ENCODE measurements around the gene MAPK9. TPM values are rescaled to one million over a fixed set of nuclear protein-coding genes. Genes with fewer than 3 reads are reported as not detected.

The MAPK9 gene
- total RNA-seq, 1 experiment from 2014 or later = 38.6 TPM

DNA sequence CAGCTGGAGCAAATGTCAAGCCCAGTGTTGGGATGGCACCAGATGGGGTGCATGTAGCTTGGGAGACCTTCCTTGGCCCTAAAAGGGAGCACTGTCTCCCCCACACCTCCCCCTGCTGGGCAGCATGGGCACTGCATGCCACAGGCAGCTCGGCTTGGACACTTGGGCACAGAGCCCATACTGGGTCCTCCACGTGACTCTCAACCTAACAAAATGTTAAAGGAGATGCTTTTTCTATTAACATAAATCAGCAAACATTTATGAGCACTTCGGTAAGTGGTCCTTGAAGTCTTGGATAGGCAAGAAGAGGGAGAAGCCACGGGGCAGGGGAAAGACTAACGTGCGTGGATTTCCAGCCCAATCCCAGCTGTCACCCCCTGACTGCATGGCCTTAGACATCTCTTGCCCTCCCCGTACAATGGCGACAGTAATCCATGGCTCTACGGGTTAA is 23.9 kb upstream of the MAPK9 start:
- Histone ChIP-seq H3K18ac (ENCODE audit: insufficient read length, low read depth, low read length) (no peak overlapping the region), H3K4me2 (ENCODE audit: insufficient read depth, insufficient read length, low read length) (no peak overlapping the region), H3K56ac (ENCODE audit: insufficient read length, low read depth, low read length) (no peak overlapping the region), H3K79me1 (ENCODE audit: insufficient read depth, low read depth, low read length, poor library complexity, severe bottlenecking) (no peaks in the 10 kb centered on the region), H2BK12ac (ENCODE audit: insufficient read length, low read depth, low read length) (no peak overlapping the region), H3K27me3 (ENCODE audit: insufficient read depth, low read length) (no peaks in the 10 kb centered on the region), H3K23ac (ENCODE audit: insufficient read length, low read depth, low read length) (no peak overlapping the region), H3K4ac (ENCODE audit: low read depth, low read length) (no peak overlapping the region), H3K14ac (ENCODE audit: insufficient read depth, low read length) (no peak overlapping the region), H2BK5ac (ENCODE audit: insufficient read length, low read length) (no peak overlapping the region), H2BK20ac (ENCODE audit: low read depth, low read length, poor library complexity, severe bottlenecking) (no peak overlapping the region), H3T11ph (ENCODE audit: low read length) (no peak overlapping the region), H2AFZ (ENCODE audit: low read length) (no peak overlapping the region), H3K4me1 (ENCODE audit: insufficient read depth, low read length) (no peaks in the 10 kb centered on the region), H3K79me2 (ENCODE audit: insufficient read depth, low read length) (no peaks in the 10 kb centered on the region), H3K23me2 (ENCODE audit: insufficient read length, low read depth, low read length, poor library complexity, severe bottlenecking) (no peaks in the 10 kb centered on the region), H2BK15ac (ENCODE audit: low read depth, low read length) (no peak overlapping the region), H4K8ac (replicated peaks; ENCODE audit: insufficient read length, low read depth, low read length) (no peak overlapping the region), H3K9me3 (ENCODE audit: control insufficient read depth, low read depth, low read length) (no peaks in the 10 kb centered on the region), H3K27ac (ENCODE audit: insufficient read length, low read depth, low read length) (no peak overlapping the region), H4K20me1 (ENCODE audit: control insufficient read depth, insufficient read depth, insufficient read length) (no peaks in the 10 kb centered on the region), H2BK120ac (ENCODE audit: low read depth, low read length, poor library complexity, severe bottlenecking) (no peak overlapping the region), H3K9ac (ENCODE audit: extremely low read depth, insufficient read length, low read length) (no peak overlapping the region), H4K91ac (ENCODE audit: insufficient read length, low read depth, low read length) (no peak overlapping the region), H2AK5ac (ENCODE audit: insufficient read length, low read length) (no peak overlapping the region), H4K5ac (ENCODE audit: insufficient read length, low read depth, low read length) (no peak overlapping the region)
- peaks cover 63 to 81% (median 76%) of the 10 kb centered on the region in 3 experiments for H3K36me3 Mint-ChIP-seq (ENCODE audit: insufficient read depth in 1 of 3, low read depth in 3 of 3)
- WGBS (ENCODE audit: extremely low coverage, insufficient read length, low lambda C conversion rate) = no CpG with 5 or more reads among the region's 9 CpGs
- H3K27me3 Mint-ChIP-seq (ENCODE audit: low read depth) = no peaks in the 10 kb centered on the region
- H3K4me3 Mint-ChIP-seq = no peak overlapping the region
- TF ChIP-seq, protein P1, sequence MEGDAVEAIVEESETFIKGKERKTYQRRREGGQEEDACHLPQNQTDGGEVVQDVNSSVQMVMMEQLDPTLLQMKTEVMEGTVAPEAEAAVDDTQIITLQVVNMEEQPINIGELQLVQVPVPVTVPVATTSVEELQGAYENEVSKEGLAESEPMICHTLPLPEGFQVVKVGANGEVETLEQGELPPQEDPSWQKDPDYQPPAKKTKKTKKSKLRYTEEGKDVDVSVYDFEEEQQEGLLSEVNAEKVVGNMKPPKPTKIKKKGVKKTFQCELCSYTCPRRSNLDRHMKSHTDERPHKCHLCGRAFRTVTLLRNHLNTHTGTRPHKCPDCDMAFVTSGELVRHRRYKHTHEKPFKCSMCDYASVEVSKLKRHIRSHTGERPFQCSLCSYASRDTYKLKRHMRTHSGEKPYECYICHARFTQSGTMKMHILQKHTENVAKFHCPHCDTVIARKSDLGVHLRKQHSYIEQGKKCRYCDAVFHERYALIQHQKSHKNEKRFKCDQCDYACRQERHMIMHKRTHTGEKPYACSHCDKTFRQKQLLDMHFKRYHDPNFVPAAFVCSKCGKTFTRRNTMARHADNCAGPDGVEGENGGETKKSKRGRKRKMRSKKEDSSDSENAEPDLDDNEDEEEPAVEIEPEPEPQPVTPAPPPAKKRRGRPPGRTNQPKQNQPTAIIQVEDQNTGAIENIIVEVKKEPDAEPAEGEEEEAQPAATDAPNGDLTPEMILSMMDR (conservative IDR thresholded peaks at IDR 0.05) = peak; percentile 96
- no peaks in the 10 kb centered on the region for H3K4me1 Mint-ChIP-seq
- peak; percentile 74 for DNase-seq
- H3K9me3 Mint-ChIP-seq = no peaks in the 10 kb centered on the region
- peak overlapping the region in 1 of 3 experiments; percentile 75; a peak in 3 of 7 replicates for H3K27ac Mint-ChIP-seq

Measured in H9 (cell line).